Panc1 (cell line): ENCODE measurements around the gene SPC25. TPM values are rescaled to one million over a fixed set of nuclear protein-coding genes. Genes with fewer than 3 reads are reported as not detected.

Source experiments
- ATAC-seq: fragments of 200-7000 bp; cut with Tn5 transposase; 2 replicates; pipeline ENCODE4 v1.9.1; 2020; ENCODE audit warnings: mild to moderate bottlenecking, moderate library complexity
- BruUV-seq: library from RNA; stranded (reverse); fragments of 400-500 nt; replicated peaks from 2 replicates; lab custom pipeline; 2021; lab: Mats Ljungman, UMichigan
- CTCF ChIA-PET: fragments of 300-600 bp; sonication (Branson Sonifier 250); formaldehyde crosslinking; loops from one replicate; lab custom pipeline; 2022; ENCODE audit warnings: antibody characterized with exemption; lab: Charles Lee
- POLR2A ChIA-PET: fragments of 300-600 bp; sonication (Branson Sonifier 250); formaldehyde crosslinking; loops from one replicate; lab custom pipeline; 2022; ENCODE audit warnings: antibody characterized with exemption; lab: Charles Lee
- DNase-seq: peaks from one replicate; pipeline ENCODE4 v3.0.0-alpha.2; 2010; ENCODE audit warnings: low read depth, low spot score
- H3K27ac ChIP-seq: 2 replicates; pipeline ENCODE4 v1.5.1; 2011; ENCODE audit warnings: mild to moderate bottlenecking, low read length, inconsistent platforms
- H3K27me3 ChIP-seq: fragments of 200-500 bp; sonication (Bioruptor generic); 2 replicates; pipeline ENCODE4 v1.6.0; 2014; ENCODE audit warnings: low read length, inconsistent platforms; ENCODE audit not compliant: control insufficient read depth, insufficient read depth
- H3K36me3 ChIP-seq: fragments of 200-500 bp; sonication (Bioruptor generic); 2 replicates; pipeline ENCODE4 v1.5.1; 2014; ENCODE audit warnings: inconsistent platforms, mild to moderate bottlenecking, low read length, moderate library complexity; ENCODE audit not compliant: control insufficient read depth, insufficient read depth
- H3K4me1 ChIP-seq: 2 replicates; pipeline ENCODE4 v1.5.1; 2011; ENCODE audit warnings: inconsistent platforms, mild to moderate bottlenecking, low read length, moderate library complexity; ENCODE audit not compliant: control insufficient read depth, insufficient read depth
- H3K4me3 ChIP-seq, 2 experiments: 2 replicates each; pipeline ENCODE4 v1.5.1; 2011 to 2012; ENCODE audit warnings: low read depth in 2 of 2, low read length in 2 of 2, mild to moderate bottlenecking in 2 of 2, inconsistent platforms in 1 of 2, moderate library complexity in 1 of 2
- H3K9me3 ChIP-seq: fragments of 200-500 bp; sonication (Bioruptor generic); 2 replicates; pipeline ENCODE4 v1.5.1; 2014; ENCODE audit warnings: low read depth, mild to moderate bottlenecking, inconsistent platforms, low read length, moderate library complexity; ENCODE audit not compliant: control insufficient read depth, insufficient read depth
- POLR2AphosphoS5 ChIP-seq: IDR thresholded peaks from 2 replicates; pipeline ENCODE4 v1.6.1; 2012; ENCODE audit warnings: mild to moderate bottlenecking, low read depth, low read length, moderate library complexity
- SIN3A ChIP-seq: IDR thresholded peaks from 2 replicates; pipeline ENCODE4 v1.6.1; 2012; ENCODE audit warnings: low read depth, mild to moderate bottlenecking, low read length, moderate library complexity, borderline replicate concordance; ENCODE audit not compliant: insufficient read depth
- TCF7L2 ChIP-seq: IDR thresholded peaks from 2 replicates; pipeline ENCODE4 v1.6.1; 2011; ENCODE audit warnings: mild to moderate bottlenecking, low read depth, low read length, inconsistent platforms
- in situ Hi-C: cut with HindIII; loops from 2 replicates; pipeline ENCODE4 v1.10.0; 2016; ENCODE audit warnings: low sequenced_read_pairs, low pct_unique_long_range_greater_than_20kb
- intact Hi-C: fragments of 100-400 bp; cut with micrococcal nuclease; formaldehyde crosslinking; loops from one replicate; pipeline ENCODE4 v1.10.0; 2022; ENCODE audit not compliant: unreplicated experiment
- total RNA-seq: library from RNA; stranded (reverse); gene quantifications from one replicate; pipeline ENCODE4 v1.2.1, GENCODE V29; 2021; ENCODE audit not compliant: unreplicated experiment
- TF ChIP-seq, protein P1 (sequence below): fragments of 450-650 bp; IDR thresholded peaks from 2 replicates; pipeline ENCODE4 v1.5.1; 2017; ENCODE audit warnings: mild to moderate bottlenecking
- TF ChIP-seq, protein P2 (sequence below), 2 experiments: IDR thresholded peaks; 2 replicates each; pipeline ENCODE4 v1.6.1; 2011 to 2012; ENCODE audit warnings: low read depth in 2 of 2, control low read depth in 1 of 2, low read length in 1 of 2, mild to moderate bottlenecking in 1 of 2, moderate library complexity in 1 of 2; ENCODE audit not compliant: insufficient read depth in 1 of 2

Gene SPC25
- total RNA-seq, 1 experiment from 2014 or later, result 21.1 TPM

DNA sequence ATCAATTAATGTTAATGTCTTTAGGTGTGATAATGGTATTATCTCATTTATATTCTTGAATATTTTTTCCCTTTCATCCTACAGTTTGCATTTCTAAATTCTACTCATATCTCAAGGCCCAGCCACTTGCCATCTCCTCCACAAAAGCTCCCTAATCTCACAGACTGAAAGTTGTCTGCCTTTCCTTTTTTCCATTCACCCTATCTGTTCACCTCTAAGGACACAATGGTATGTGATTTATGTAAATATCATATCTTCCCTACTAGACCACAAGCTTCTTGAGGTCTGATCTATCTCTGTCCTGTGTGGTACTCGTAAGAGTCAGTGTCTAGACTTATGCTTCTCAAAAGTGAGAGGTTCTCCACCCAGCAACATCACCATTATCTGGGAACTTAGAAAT lies 3.9 kb upstream of the SPC25 start:
- in situ Hi-C loops, result no loop called here
- ATAC-seq (no peak), DNase-seq (no peak)
- no peak overlapping the region for H3K27ac ChIP-seq
- H3K9me3 ChIP-seq, result no peaks in the 10 kb centered on the region
- ChIA-PET POLR2A (no interaction called here), CTCF (no interaction called here)
- H3K4me1 ChIP-seq, result peaks cover 3% of the 10 kb centered on the region; the same call in 1 of the 2 replicates
- BruUV-seq, result no TSS peak
- TF ChIP-seq, protein P1, sequence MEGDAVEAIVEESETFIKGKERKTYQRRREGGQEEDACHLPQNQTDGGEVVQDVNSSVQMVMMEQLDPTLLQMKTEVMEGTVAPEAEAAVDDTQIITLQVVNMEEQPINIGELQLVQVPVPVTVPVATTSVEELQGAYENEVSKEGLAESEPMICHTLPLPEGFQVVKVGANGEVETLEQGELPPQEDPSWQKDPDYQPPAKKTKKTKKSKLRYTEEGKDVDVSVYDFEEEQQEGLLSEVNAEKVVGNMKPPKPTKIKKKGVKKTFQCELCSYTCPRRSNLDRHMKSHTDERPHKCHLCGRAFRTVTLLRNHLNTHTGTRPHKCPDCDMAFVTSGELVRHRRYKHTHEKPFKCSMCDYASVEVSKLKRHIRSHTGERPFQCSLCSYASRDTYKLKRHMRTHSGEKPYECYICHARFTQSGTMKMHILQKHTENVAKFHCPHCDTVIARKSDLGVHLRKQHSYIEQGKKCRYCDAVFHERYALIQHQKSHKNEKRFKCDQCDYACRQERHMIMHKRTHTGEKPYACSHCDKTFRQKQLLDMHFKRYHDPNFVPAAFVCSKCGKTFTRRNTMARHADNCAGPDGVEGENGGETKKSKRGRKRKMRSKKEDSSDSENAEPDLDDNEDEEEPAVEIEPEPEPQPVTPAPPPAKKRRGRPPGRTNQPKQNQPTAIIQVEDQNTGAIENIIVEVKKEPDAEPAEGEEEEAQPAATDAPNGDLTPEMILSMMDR, result no peak
- no peak for TF ChIP-seq POLR2AphosphoS5
- no peak overlapping the region for H3K4me3 ChIP-seq
- H3K36me3 ChIP-seq, result peaks cover 3% of the 10 kb centered on the region; the same call in 1 of the 2 replicates
- intact Hi-C loops, result no loop called here
- peaks cover 9% of the 10 kb centered on the region for H3K27me3 ChIP-seq

DNA sequence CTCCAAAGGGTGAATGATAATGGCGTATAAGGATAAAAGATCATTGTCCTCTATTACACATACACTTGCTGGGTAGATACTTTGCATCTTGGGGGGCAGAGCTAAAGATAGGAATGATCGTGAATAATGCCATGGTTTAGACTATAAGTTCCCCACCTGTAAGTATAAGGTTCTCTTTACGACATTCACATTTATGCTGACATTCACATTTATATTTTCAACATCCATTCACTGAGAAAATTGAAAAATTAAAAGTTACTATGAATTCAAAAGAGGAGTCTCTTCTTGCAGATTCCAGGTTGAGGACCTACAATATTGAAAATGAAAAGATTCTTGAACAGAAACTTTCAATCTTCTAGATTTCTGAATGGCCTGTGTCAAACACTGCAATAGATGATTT lies 2.1 kb upstream of the SPC25 start:
- DNase-seq (no peak), ATAC-seq (no peak)
- H3K36me3 ChIP-seq, result peaks cover 3% of the 10 kb centered on the region; the same call in 1 of the 2 replicates
- CTCF ChIA-PET, result no interaction called here
- peaks cover 3% of the 10 kb centered on the region; the same call in 1 of the 2 replicates for H3K4me1 ChIP-seq
- no peak overlapping the region for H3K27ac ChIP-seq
- no TSS peak for BruUV-seq
- in situ Hi-C loops, result no loop called here
- no peaks in the 10 kb centered on the region for H3K9me3 ChIP-seq
- H3K27me3 ChIP-seq, result peaks cover 9% of the 10 kb centered on the region
- no peak overlapping the region for H3K4me3 ChIP-seq
- TF ChIP-seq, protein P1, result no peak
- TF ChIP-seq TCF7L2 (no peak), SIN3A (no peak), POLR2AphosphoS5 (no peak)
- TF ChIP-seq, protein P2, sequence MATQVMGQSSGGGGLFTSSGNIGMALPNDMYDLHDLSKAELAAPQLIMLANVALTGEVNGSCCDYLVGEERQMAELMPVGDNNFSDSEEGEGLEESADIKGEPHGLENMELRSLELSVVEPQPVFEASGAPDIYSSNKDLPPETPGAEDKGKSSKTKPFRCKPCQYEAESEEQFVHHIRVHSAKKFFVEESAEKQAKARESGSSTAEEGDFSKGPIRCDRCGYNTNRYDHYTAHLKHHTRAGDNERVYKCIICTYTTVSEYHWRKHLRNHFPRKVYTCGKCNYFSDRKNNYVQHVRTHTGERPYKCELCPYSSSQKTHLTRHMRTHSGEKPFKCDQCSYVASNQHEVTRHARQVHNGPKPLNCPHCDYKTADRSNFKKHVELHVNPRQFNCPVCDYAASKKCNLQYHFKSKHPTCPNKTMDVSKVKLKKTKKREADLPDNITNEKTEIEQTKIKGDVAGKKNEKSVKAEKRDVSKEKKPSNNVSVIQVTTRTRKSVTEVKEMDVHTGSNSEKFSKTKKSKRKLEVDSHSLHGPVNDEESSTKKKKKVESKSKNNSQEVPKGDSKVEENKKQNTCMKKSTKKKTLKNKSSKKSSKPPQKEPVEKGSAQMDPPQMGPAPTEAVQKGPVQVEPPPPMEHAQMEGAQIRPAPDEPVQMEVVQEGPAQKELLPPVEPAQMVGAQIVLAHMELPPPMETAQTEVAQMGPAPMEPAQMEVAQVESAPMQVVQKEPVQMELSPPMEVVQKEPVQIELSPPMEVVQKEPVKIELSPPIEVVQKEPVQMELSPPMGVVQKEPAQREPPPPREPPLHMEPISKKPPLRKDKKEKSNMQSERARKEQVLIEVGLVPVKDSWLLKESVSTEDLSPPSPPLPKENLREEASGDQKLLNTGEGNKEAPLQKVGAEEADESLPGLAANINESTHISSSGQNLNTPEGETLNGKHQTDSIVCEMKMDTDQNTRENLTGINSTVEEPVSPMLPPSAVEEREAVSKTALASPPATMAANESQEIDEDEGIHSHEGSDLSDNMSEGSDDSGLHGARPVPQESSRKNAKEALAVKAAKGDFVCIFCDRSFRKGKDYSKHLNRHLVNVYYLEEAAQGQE (IDR thresholded peaks at IDR 0.05; ENCODE audit: insufficient read depth in 1 of 2, low read depth in 2 of 2, low read length in 1 of 2), result no peak
- intact Hi-C loops, result no loop called here
- POLR2A ChIA-PET, result no interaction called here
